PC-9 (cell line): Measurements from ENCODE around the gene CARS2. TPM values are rescaled to one million over a fixed set of nuclear protein-coding genes. Genes with fewer than 3 reads are reported as not detected.

Source experiments
- BruUV-seq: library from RNA; stranded (reverse); fragments of 400-500 nt; replicated peaks from 2 replicates; lab custom pipeline; 2021; lab: Mats Ljungman, UMichigan
- CTCF ChIA-PET: fragments of 300-600 bp; sonication (Branson Sonifier 250); formaldehyde crosslinking; loops from one replicate; lab custom pipeline; 2022; ENCODE audit warnings: antibody characterized with exemption; lab: Charles Lee
- POLR2A ChIA-PET: fragments of 300-600 bp; sonication (Branson Sonifier 250); formaldehyde crosslinking; loops from one replicate; lab custom pipeline; 2022; ENCODE audit warnings: antibody characterized with exemption; ENCODE audit not compliant: unreplicated experiment; lab: Charles Lee
- DNase-seq, 2 experiments: peaks; one replicate each; pipeline versions ENCODE4 v3.0.0 to v3.0.0-alpha.2; 2015 to 2022; ENCODE audit warnings: mixed read lengths in 1 of 2
- H2AFZ ChIP-seq: fragments of 200-600 bp; sonication (generic); 2 replicates; pipeline ENCODE4 v1.8.1; 2017; ENCODE audit warnings: antibody characterized with exemption
- H3F3A ChIP-seq: fragments of 200-600 bp; sonication (generic); 2 replicates; pipeline ENCODE4 v1.8.1; 2017; ENCODE audit warnings: antibody characterized with exemption, mild to moderate bottlenecking, low read depth; ENCODE audit not compliant: insufficient read depth
- H3K27ac ChIP-seq: fragments of 200-600 bp; sonication (generic); 2 replicates; pipeline ENCODE4 v1.6.1; 2016; ENCODE audit warnings: mixed run types
- H3K27me3 ChIP-seq: fragments of 200-600 bp; sonication (generic); 2 replicates; pipeline ENCODE4 v1.6.1; 2016; ENCODE audit warnings: low read depth, mixed run types; ENCODE audit not compliant: insufficient read depth
- H3K36me3 ChIP-seq: fragments of 200-600 bp; sonication (generic); 2 replicates; pipeline ENCODE4 v1.6.1; 2016; ENCODE audit warnings: low read depth, mixed run types
- H3K4me1 ChIP-seq: fragments of 200-600 bp; sonication (generic); replicated peaks from 2 replicates; pipeline ENCODE4 v1.6.1; 2016; ENCODE audit warnings: mixed run types; ENCODE audit not compliant: insufficient read depth
- H3K4me2 ChIP-seq: fragments of 200-600 bp; sonication (generic); 2 replicates; pipeline ENCODE4 v1.6.1; 2017; ENCODE audit warnings: mixed run types
- H3K4me3 ChIP-seq: fragments of 200-600 bp; sonication (generic); 2 replicates; pipeline ENCODE4 v1.6.1; 2016; ENCODE audit warnings: mixed run types
- H3K79me2 ChIP-seq: fragments of 200-600 bp; sonication (generic); 2 replicates; pipeline ENCODE4 v1.6.1; 2017; ENCODE audit warnings: low read depth, mixed run types
- H3K9me2 ChIP-seq: fragments of 200-600 bp; sonication (generic); 2 replicates; pipeline ENCODE4 v1.8.1; 2017; ENCODE audit warnings: mild to moderate bottlenecking; ENCODE audit not compliant: insufficient read depth
- H3K9me3 ChIP-seq: fragments of 200-600 bp; sonication (generic); 2 replicates; pipeline ENCODE4 v1.8.1; 2016; ENCODE audit warnings: low read depth; ENCODE audit not compliant: insufficient read depth
- H4K20me1 ChIP-seq: fragments of 200-600 bp; sonication (generic); 2 replicates; pipeline ENCODE4 v1.8.1; 2017; ENCODE audit not compliant: insufficient read depth
- EZH2 ChIP-seq: fragments of 200-600 bp; sonication (generic); IDR thresholded peaks from 2 replicates; pipeline ENCODE4 v1.8.0; 2017; ENCODE audit warnings: antibody characterized with exemption, low read depth
- intact Hi-C: fragments of 100-400 bp; cut with micrococcal nuclease; formaldehyde crosslinking; loops from one replicate; pipeline ENCODE4 v1.10.0; 2022; ENCODE audit not compliant: unreplicated experiment
- total RNA-seq: library from RNA; stranded (reverse); gene quantifications from 2 replicates; pipeline ENCODE4 v1.2.3, GENCODE V29; 2021
- TF ChIP-seq, protein P1 (sequence below): fragments of 200-600 bp; sonication (generic); conservative IDR thresholded peaks from 2 replicates; pipeline ENCODE4 v1.6.1; 2017; ENCODE audit warnings: mixed run types, antibody characterized with exemption, mild to moderate bottlenecking, moderate library complexity

CARS2 gene
- total RNA-seq, 1 experiment from 2014 or later, result 67.0 TPM

DNA sequence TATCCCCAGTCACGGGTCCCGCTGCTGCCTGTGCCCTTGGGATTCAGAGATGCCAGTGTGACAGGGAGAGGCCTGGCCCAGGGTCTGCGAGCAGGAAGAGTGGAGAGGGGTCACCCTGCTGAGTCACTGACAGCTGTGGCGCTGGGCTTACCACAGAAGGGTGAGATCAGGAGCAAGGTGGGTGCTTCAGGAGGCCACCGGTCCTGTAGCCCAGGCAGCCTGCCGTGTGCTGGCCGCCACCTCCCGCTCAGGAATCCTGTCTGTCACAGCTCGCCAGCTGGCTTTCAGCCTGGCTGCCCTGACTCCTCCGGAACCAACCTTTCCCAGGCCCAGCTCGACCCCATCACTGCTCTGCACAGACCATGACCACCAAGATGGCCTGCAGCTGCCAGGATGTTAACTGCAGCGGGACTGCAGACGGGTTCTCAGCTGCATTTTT lies 65.3 kb downstream of the CARS2 start:
- peaks cover 22% of the 10 kb centered on the region; the same call in 1 of the 2 replicates for H4K20me1 ChIP-seq
- DNase-seq, result no peak
- H3K4me2 ChIP-seq, result no peak overlapping the region
- no peaks in the 10 kb centered on the region for H3K4me1 ChIP-seq
- H3K79me2 ChIP-seq, result no peaks in the 10 kb centered on the region
- H2AFZ ChIP-seq, result no peak overlapping the region
- H3K9me2 ChIP-seq, result no peaks in the 10 kb centered on the region
- POLR2A ChIA-PET, result interaction anchor here (0.7 kb wide), 1 partner anchor 51 kb away, joined by 3 read pairs; no protein-coding TSS in a partner anchor
- no peak for TF ChIP-seq EZH2
- TF ChIP-seq, protein P1, sequence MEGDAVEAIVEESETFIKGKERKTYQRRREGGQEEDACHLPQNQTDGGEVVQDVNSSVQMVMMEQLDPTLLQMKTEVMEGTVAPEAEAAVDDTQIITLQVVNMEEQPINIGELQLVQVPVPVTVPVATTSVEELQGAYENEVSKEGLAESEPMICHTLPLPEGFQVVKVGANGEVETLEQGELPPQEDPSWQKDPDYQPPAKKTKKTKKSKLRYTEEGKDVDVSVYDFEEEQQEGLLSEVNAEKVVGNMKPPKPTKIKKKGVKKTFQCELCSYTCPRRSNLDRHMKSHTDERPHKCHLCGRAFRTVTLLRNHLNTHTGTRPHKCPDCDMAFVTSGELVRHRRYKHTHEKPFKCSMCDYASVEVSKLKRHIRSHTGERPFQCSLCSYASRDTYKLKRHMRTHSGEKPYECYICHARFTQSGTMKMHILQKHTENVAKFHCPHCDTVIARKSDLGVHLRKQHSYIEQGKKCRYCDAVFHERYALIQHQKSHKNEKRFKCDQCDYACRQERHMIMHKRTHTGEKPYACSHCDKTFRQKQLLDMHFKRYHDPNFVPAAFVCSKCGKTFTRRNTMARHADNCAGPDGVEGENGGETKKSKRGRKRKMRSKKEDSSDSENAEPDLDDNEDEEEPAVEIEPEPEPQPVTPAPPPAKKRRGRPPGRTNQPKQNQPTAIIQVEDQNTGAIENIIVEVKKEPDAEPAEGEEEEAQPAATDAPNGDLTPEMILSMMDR, result no peak
- no peaks in the 10 kb centered on the region for H3K27me3 ChIP-seq
- H3K27ac ChIP-seq, result no peak overlapping the region
- intact Hi-C loops, result no loop called here
- H3F3A ChIP-seq, result peaks cover 30% of the 10 kb centered on the region; the same call in 1 of the 2 replicates
- BruUV-seq, result no TSS peak
- H3K36me3 ChIP-seq, result peaks cover 11% of the 10 kb centered on the region; the same call in 1 of the 2 replicates
- H3K4me3 ChIP-seq, result no peak overlapping the region
- H3K9me3 ChIP-seq, result no peaks in the 10 kb centered on the region
- CTCF ChIA-PET, result no interaction called here

DNA sequence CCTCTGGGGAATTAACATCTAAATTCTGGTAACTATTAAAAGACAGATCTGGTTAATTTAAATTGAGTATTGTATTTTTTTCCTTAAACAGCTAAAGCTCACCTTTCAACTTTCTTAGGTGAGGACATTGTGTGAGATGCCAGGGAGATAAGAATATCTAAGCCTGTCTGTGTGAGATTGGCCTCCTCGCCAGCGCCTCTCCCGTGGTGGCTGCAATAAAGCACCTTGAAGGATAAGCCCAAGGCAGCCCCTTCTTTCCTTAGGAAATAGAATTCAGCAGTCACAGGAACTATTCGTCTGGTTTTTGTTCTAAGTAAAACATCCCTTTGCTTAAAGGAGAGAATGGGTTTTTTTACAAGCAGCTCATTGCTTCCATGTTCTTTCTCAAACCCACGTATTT lies 66.0 kb downstream of the CARS2 start:
- Histone ChIP-seq H3K27ac (no peak overlapping the region), H2AFZ (no peak overlapping the region), H3K79me2 (peaks cover 2% of the 10 kb centered on the region; the same call in 1 of the 2 replicates), H3K4me2 (no peak overlapping the region), H3F3A (peaks cover 30% of the 10 kb centered on the region; the same call in 1 of the 2 replicates), H3K4me1 (no peaks in the 10 kb centered on the region), H3K36me3 (peaks cover 18% of the 10 kb centered on the region; the same call in 1 of the 2 replicates), H4K20me1 (peaks cover 27% of the 10 kb centered on the region), H3K4me3 (no peak overlapping the region), H3K9me2 (no peaks in the 10 kb centered on the region), H3K27me3 (no peaks in the 10 kb centered on the region), H3K9me3 (no peaks in the 10 kb centered on the region)
- intact Hi-C loops, result no loop called here
- ChIA-PET POLR2A (interaction anchor here (0.7 kb wide), 1 partner anchor 52 kb away, joined by 3 read pairs; no protein-coding TSS in a partner anchor), CTCF (no interaction called here)
- DNase-seq, result no peak
- BruUV-seq, result no TSS peak
- TF ChIP-seq, protein P1, result no peak
- TF ChIP-seq EZH2, result no peak

DNA sequence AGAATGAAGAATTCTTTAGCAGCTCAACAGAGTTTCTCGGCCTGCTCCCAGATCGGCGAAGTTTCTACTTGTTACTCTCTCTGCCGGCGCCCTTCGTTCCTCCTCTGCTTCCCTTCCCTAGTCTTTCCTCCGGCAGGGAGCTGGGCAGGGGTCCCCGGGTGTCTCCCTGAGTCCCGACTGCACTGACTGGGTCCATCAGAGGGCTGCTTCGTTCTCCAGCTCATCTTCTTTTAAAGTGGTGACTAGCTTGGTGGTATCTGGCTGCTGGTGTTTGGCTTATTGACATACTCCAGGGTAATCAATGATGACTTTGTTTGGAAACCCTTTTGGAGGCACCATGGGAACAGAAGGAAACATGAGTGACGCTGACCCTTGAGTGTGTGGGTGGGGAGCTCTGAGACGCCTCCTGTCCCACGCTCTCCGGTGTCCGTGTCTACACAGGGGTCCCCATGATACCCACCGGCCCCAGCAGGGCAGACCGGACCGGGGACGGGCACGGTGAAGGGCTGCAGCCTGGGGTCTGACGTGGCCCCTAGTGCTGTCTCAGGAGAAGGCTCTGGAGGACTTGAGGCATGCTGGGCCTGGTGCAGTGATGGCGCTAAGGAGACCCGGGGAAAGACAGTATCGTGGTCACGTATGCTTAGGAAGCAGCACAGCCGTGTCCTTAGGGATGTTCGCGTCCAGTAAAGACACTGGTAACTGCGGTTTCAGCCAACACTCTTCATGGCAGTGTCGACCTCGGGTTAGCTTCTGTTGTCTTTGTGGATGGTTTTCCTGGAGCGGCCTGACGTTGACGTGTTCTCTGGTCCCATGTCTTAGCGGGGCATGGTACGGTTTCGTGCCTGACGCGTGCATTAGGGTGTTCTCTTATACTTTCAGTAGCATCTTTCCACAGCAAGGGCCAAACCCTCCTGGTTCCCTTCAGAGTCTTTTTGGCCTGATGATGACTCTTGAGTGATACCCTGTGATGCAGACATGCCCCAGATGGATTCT lies 66.8 kb downstream of the CARS2 start:
- Histone ChIP-seq H3K27me3 (no peaks in the 10 kb centered on the region), H3K27ac (no peak overlapping the region), H3K9me3 (no peaks in the 10 kb centered on the region), H4K20me1 (peaks cover 35% of the 10 kb centered on the region), H2AFZ (no peak overlapping the region), H3K4me3 (no peak overlapping the region), H3K79me2 (peaks cover 9% of the 10 kb centered on the region; the same call in 1 of the 2 replicates), H3K4me1 (no peaks in the 10 kb centered on the region), H3K36me3 (peaks cover 23% of the 10 kb centered on the region; the same call in 1 of the 2 replicates), H3F3A (peaks cover 24% of the 10 kb centered on the region; the same call in 1 of the 2 replicates), H3K4me2 (no peak overlapping the region), H3K9me2 (no peaks in the 10 kb centered on the region)
- TF ChIP-seq, protein P1, result no peak
- TF ChIP-seq EZH2, result no peak
- no peak for DNase-seq
- BruUV-seq, result TSS peak; percentile 10
- ChIA-PET CTCF (no interaction called here), POLR2A (interaction anchor here (0.7 kb wide), 1 partner anchor 41 kb away, joined by 3 read pairs; no protein-coding TSS in a partner anchor)
- intact Hi-C loops, result no loop called here
